ENCODE measurements around the gene PRPSAP1. TPM values are rescaled to one million over a fixed set of nuclear protein-coding genes. Genes with fewer than 3 reads are reported as not detected.

Gene PRPSAP1
- total RNA-seq, 1 donor from 2014 or later: 41.2 TPM

GRCh38 chr17:76266244-76266938 is 87.3 kb downstream of the PRPSAP1 start:
- intact Hi-C loops (cut with micrococcal nuclease): loop anchor here (5.0 to 10.0 kb wide), 2 partner anchors 238 to 471 kb away; partner anchors contain the start of genes MFSD11, RHBDF2 and SRSF2
- Mint-ChIP-seq H3K27ac (peak overlapping the region; percentile 86), H3K27me3 (ENCODE audit: insufficient read depth) (no peaks in the 10 kb centered on the region), H3K36me3 (ENCODE audit: low read depth) (peaks cover 36% of the 10 kb centered on the region), H3K4me1 (ENCODE audit: low read depth) (peaks cover 62% of the 10 kb centered on the region), H3K9me3 (no peaks in the 10 kb centered on the region), H3K4me3 (peak overlapping the region; percentile 94)
- DNase-seq (ENCODE audit: low spot score): no peak

- no peaks in the 10 kb centered on the region for H3K27me3 Mint-ChIP-seq (ENCODE audit: insufficient read depth)
- intact Hi-C loops (cut with micrococcal nuclease): loop anchor here (2.0 to 10.0 kb wide), 4 partner anchors 195 to 487 kb away; partner anchors contain the start of genes MFSD11, RHBDF2 and SRSF2
- H3K9me3 Mint-ChIP-seq: no peaks in the 10 kb centered on the region
- DNase-seq (ENCODE audit: low spot score): peak; percentile 64
- peak overlapping the region; percentile 86 for H3K27ac Mint-ChIP-seq
- H3K36me3 Mint-ChIP-seq (ENCODE audit: low read depth): peaks cover 32% of the 10 kb centered on the region
- H3K4me3 Mint-ChIP-seq: peak overlapping the region; percentile 94
- H3K4me1 Mint-ChIP-seq (ENCODE audit: low read depth): peaks cover 60% of the 10 kb centered on the region
Observed at GRCh38 chr17:76265624-76266243, 88.0 kb downstream of the PRPSAP1 start.

GRCh38 chr17:76264755-76265623 is 88.7 kb downstream of the PRPSAP1 start, which contains the start of gene UBALD2:
UBALD2 (plus strand) TSS chr17:76265348; CDS start chr17:76265506, 158 bp downstream.
- Mint-ChIP-seq H3K27ac (peak within 1 kb of the TSS; percentile 94), H3K9me3 (no peaks in the 10 kb centered on the region), H3K4me3 (peak within 1 kb of the TSS; percentile 94), H3K36me3 (ENCODE audit: low read depth) (peaks cover 30% of the 10 kb centered on the region), H3K4me1 (ENCODE audit: low read depth) (peaks cover 63% of the 10 kb centered on the region), H3K27me3 (ENCODE audit: insufficient read depth) (no peaks in the 10 kb centered on the region)
- DNase-seq (ENCODE audit: low spot score): peak; percentile 99
- intact Hi-C loops (cut with micrococcal nuclease): loop anchor here (1.0 to 10.0 kb wide), 8 partner anchors 7 to 486 kb away; partner anchors contain the start of genes MFSD11, RHBDF2 and SRSF2

- intact Hi-C loops (cut with micrococcal nuclease): loop anchor here (1.0 to 10.0 kb wide), 7 partner anchors 8 to 486 kb away; partner anchors contain the start of gene RHBDF2
- Mint-ChIP-seq H3K4me3 (peak overlapping the region; percentile 61), H3K36me3 (ENCODE audit: low read depth) (peaks cover 24% of the 10 kb centered on the region), H3K9me3 (no peaks in the 10 kb centered on the region), H3K27ac (peak overlapping the region; percentile 94), H3K4me1 (ENCODE audit: low read depth) (peaks cover 60% of the 10 kb centered on the region), H3K27me3 (ENCODE audit: insufficient read depth) (no peaks in the 10 kb centered on the region)
- DNase-seq (ENCODE audit: low spot score): no peak
Observed at GRCh38 chr17:76264425-76264754, 89.3 kb downstream of the PRPSAP1 start.

- H3K27me3 Mint-ChIP-seq (ENCODE audit: insufficient read depth): no peaks in the 10 kb centered on the region
- H3K4me1 Mint-ChIP-seq (ENCODE audit: low read depth): peaks cover 58% of the 10 kb centered on the region
- peak overlapping the region; percentile 61 for H3K4me3 Mint-ChIP-seq
- peak overlapping the region; percentile 94 for H3K27ac Mint-ChIP-seq
- intact Hi-C loops (cut with micrococcal nuclease): loop anchor here (1.0 to 10.0 kb wide), 8 partner anchors 8 to 485 kb away; partner anchors contain the start of gene RHBDF2
- H3K36me3 Mint-ChIP-seq (ENCODE audit: low read depth): peaks cover 19% of the 10 kb centered on the region
- no peak for DNase-seq (ENCODE audit: low spot score)
- H3K9me3 Mint-ChIP-seq: no peaks in the 10 kb centered on the region
Observed at GRCh38 chr17:76263896-76264295, 89.8 kb downstream of the PRPSAP1 start.

GRCh38 chr17:76262732-76263344 is 90.9 kb downstream of the PRPSAP1 start:
- Mint-ChIP-seq H3K27me3 (ENCODE audit: insufficient read depth) (no peaks in the 10 kb centered on the region), H3K36me3 (ENCODE audit: low read depth) (peaks cover 13% of the 10 kb centered on the region), H3K4me1 (ENCODE audit: low read depth) (peaks cover 52% of the 10 kb centered on the region), H3K27ac (peak overlapping the region; percentile 94), H3K4me3 (peak overlapping the region; percentile 59), H3K9me3 (no peaks in the 10 kb centered on the region)
- DNase-seq (ENCODE audit: low spot score): no peak
- intact Hi-C loops (cut with micrococcal nuclease): loop anchor here (1.0 to 10.0 kb wide), 2 partner anchors 22 to 242 kb away; partner anchors contain the start of gene RHBDF2

- Mint-ChIP-seq H3K27me3 (ENCODE audit: insufficient read depth) (no peaks in the 10 kb centered on the region), H3K9me3 (peaks cover 3% of the 10 kb centered on the region), H3K4me1 (ENCODE audit: low read depth) (peaks cover 52% of the 10 kb centered on the region), H3K36me3 (ENCODE audit: low read depth) (peaks cover 6% of the 10 kb centered on the region), H3K27ac (peak overlapping the region; percentile 94), H3K4me3 (peak overlapping the region; percentile 22)
- intact Hi-C loops (cut with micrococcal nuclease): loop anchor here (10.0 kb wide), 1 partner anchor 243 kb away; the partner anchor contains the start of gene RHBDF2
- no peak for DNase-seq (ENCODE audit: low spot score)
Observed at GRCh38 chr17:76261421-76262215, 92.1 kb downstream of the PRPSAP1 start.

GRCh38 chr17:76260669-76261068 is 93.0 kb downstream of the PRPSAP1 start:
- Mint-ChIP-seq H3K36me3 (ENCODE audit: low read depth) (peaks cover 4% of the 10 kb centered on the region), H3K4me1 (ENCODE audit: low read depth) (peaks cover 62% of the 10 kb centered on the region), H3K9me3 (peaks cover 3% of the 10 kb centered on the region), H3K27me3 (ENCODE audit: insufficient read depth) (no peaks in the 10 kb centered on the region), H3K4me3 (no peak overlapping the region), H3K27ac (peak overlapping the region; percentile 74)
- no peak for DNase-seq (ENCODE audit: low spot score)
- intact Hi-C loops (cut with micrococcal nuclease): loop anchor here (10.0 kb wide), 1 partner anchor 244 kb away; the partner anchor contains the start of gene RHBDF2

- DNase-seq (ENCODE audit: low spot score): no peak
- H3K27me3 Mint-ChIP-seq (ENCODE audit: insufficient read depth): no peaks in the 10 kb centered on the region
- H3K4me1 Mint-ChIP-seq (ENCODE audit: low read depth): peaks cover 66% of the 10 kb centered on the region
- intact Hi-C loops (cut with micrococcal nuclease): loop anchor here (10.0 kb wide), 1 partner anchor 245 kb away; the partner anchor contains the start of gene RHBDF2
- H3K4me3 Mint-ChIP-seq: no peak overlapping the region
- no peak overlapping the region for H3K27ac Mint-ChIP-seq
- peaks cover 3% of the 10 kb centered on the region for H3K9me3 Mint-ChIP-seq
- H3K36me3 Mint-ChIP-seq (ENCODE audit: low read depth): peaks cover 4% of the 10 kb centered on the region
Observed at GRCh38 chr17:76260220-76260619, 93.5 kb downstream of the PRPSAP1 start.

Data from activated T-helper 1 cell treated with anti-CD3 and anti-CD28 coated beads, Interleukin-12 subunit alpha, Interleukin-12 subunit beta, Interleukin-2, Interleukin-4 antibody, amounts not matched to agents 30 ng/mL and 10 ng/mL and 1 ng/mL, durations not matched to agents 14 hours and 24 hours and 36 hours (primary cell).